Breast epithelium (tissue), 4 donors: ENCODE results near the gene RUVBL2. TPM values are rescaled to one million over a fixed set of nuclear protein-coding genes. Genes with fewer than 3 reads are reported as not detected.

Source experiments
- DNase-seq, 2 donors: peaks; one replicate each; pipeline ENCODE4 v3.0.0-alpha.2; 2019; ENCODE audit warnings: low spot score in 2 of 2
- H3K27ac ChIP-seq, 2 donors: fragments of 200-600 bp; sonication (generic) in 1 of 2; one replicate each; pipeline ENCODE4 v1.5.1; 2016 to 2019; ENCODE audit warnings: mild to moderate bottlenecking in 1 of 2
- H3K27me3 ChIP-seq, 2 donors: fragments of 200-600 bp; sonication (generic) in 1 of 2; one replicate each; pipeline versions ENCODE4 v1.5.1 to v1.6.0; 2017 to 2019; ENCODE audit warnings: control low read depth in 1 of 2, mild to moderate bottlenecking in 1 of 2
- H3K36me3 ChIP-seq: fragments of 200-600 bp; one replicate; pipeline ENCODE4 v1.5.1; 2019
- H3K4me1 ChIP-seq, 2 donors: fragments of 200-600 bp; sonication (generic); one replicate each; pipeline ENCODE4 v1.5.1; 2016 to 2019; ENCODE audit warnings: control low read depth in 1 of 2
- H3K4me3 ChIP-seq, 3 donors: fragments of 200-600 bp; sonication (generic); 1 replicate in 2 of 3; 2 replicates in 1 of 3; pipeline ENCODE4 v1.5.1; 2016 to 2019; ENCODE audit warnings: mild to moderate bottlenecking in 3 of 3, moderate library complexity in 2 of 3
- H3K9me3 ChIP-seq, 2 donors: fragments of 200-600 bp; sonication (generic) in 1 of 2; one replicate each; pipeline ENCODE4 v1.5.1; 2016 to 2019; ENCODE audit warnings: control low read depth in 1 of 2
- POLR2A ChIP-seq: fragments of 450-650 bp; IDR thresholded peaks from one replicate; pipeline ENCODE4 v1.6.1; 2016; ENCODE audit warnings: antibody characterized with exemption, mild to moderate bottlenecking, moderate library complexity
- POLR2AphosphoS5 ChIP-seq, 3 donors: sonication (generic); formaldehyde crosslinking; IDR thresholded peaks; one replicate each; pipeline ENCODE4 v1.6.1; 2017; ENCODE audit warnings: antibody characterized with exemption in 3 of 3
- intact Hi-C: fragments of 100-400 bp; cut with DNase I; formaldehyde crosslinking; loops from one replicate; pipeline ENCODE4 v1.15.1; 2023; ENCODE audit warnings: low total_unique reads
- total RNA-seq, 3 donors: library from RNA; depleted of rRNA; stranded (reverse); fragments of >200 nt; gene quantifications; one replicate each; pipeline ENCODE4 v1.1.0, GENCODE V29; 2016
- TF ChIP-seq, protein P1 (sequence below), 3 donors: fragments of 450-650 bp; IDR thresholded peaks; one replicate each; pipeline ENCODE4 v1.5.1; 2016 to 2017; ENCODE audit warnings: antibody characterized with exemption in 3 of 3, mild to moderate bottlenecking in 3 of 3, moderate library complexity in 3 of 3

RUVBL2 gene
- total RNA-seq, 3 donors from 2014 or later: 74.1 to 104 (median 84.0) TPM

DNA sequence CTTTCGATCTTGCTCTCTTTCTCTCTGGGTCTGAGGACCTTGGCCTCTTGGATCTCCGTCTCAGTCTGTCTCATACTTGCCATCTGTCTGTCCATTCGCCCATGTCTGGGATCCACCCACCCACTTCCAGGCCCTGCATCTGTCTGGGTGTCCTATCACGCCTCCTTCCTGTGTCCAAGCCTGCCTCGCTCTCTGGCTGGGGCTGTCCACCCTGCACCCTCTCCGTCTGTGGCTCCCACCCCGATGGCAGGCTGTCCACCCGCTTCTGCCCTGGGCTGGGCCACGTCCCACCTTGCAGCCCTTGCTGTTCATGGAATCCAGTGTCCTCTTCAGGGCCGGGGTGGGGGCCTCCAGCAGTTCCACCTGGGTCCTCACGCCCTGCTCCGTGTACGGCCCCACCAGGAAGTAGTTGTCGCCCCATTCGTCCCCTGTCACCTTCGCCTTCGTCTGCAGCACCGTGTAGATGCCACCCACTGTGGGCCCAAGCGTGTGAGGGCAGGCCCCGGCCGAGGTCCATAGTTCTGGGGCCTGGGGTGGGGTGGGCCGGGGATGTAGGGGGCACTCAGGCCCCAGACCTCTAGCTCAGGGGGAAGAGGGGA lies 2.6 kb upstream of the RUVBL2 start:
- Histone ChIP-seq H3K9me3 (no peaks in the 10 kb centered on the region), H3K4me3 (peak overlapping the region in 2 of 3 donors; percentile 85 to 88), H3K36me3 (no peaks in the 10 kb centered on the region), H3K27ac (peak overlapping the region; percentile 89 to 93), H3K27me3 (no peaks in the 10 kb centered on the region), H3K4me1 (peaks cover 10 to 19% of the 10 kb centered on the region in 2 donors)
- TF ChIP-seq POLR2AphosphoS5 (IDR thresholded peaks at IDR 0.05) (no peak), POLR2A (no peak)
- TF ChIP-seq, protein P1, sequence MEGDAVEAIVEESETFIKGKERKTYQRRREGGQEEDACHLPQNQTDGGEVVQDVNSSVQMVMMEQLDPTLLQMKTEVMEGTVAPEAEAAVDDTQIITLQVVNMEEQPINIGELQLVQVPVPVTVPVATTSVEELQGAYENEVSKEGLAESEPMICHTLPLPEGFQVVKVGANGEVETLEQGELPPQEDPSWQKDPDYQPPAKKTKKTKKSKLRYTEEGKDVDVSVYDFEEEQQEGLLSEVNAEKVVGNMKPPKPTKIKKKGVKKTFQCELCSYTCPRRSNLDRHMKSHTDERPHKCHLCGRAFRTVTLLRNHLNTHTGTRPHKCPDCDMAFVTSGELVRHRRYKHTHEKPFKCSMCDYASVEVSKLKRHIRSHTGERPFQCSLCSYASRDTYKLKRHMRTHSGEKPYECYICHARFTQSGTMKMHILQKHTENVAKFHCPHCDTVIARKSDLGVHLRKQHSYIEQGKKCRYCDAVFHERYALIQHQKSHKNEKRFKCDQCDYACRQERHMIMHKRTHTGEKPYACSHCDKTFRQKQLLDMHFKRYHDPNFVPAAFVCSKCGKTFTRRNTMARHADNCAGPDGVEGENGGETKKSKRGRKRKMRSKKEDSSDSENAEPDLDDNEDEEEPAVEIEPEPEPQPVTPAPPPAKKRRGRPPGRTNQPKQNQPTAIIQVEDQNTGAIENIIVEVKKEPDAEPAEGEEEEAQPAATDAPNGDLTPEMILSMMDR (IDR thresholded peaks at IDR 0.05): no peak
- intact Hi-C loops: no loop called here
- DNase-seq: no peak

GRCh38 chr19:48991873-48992580 lies 1.7 kb upstream of the RUVBL2 start:
- Histone ChIP-seq H3K4me3 (peak overlapping the region; percentile 80 to 88 (median 85)), H3K9me3 (no peaks in the 10 kb centered on the region), H3K27ac (peak overlapping the region; percentile 89 to 93), H3K4me1 (peaks cover 10 to 19% of the 10 kb centered on the region in 2 donors), H3K36me3 (no peaks in the 10 kb centered on the region), H3K27me3 (no peaks in the 10 kb centered on the region)
- peak in 1 of 2 donors; percentile 40 for DNase-seq
- TF ChIP-seq, protein P1 (IDR thresholded peaks at IDR 0.05): no peak
- TF ChIP-seq POLR2A: no peak
- no peak for TF ChIP-seq POLR2AphosphoS5 (IDR thresholded peaks at IDR 0.05)
- intact Hi-C loops: no loop called here

DNA sequence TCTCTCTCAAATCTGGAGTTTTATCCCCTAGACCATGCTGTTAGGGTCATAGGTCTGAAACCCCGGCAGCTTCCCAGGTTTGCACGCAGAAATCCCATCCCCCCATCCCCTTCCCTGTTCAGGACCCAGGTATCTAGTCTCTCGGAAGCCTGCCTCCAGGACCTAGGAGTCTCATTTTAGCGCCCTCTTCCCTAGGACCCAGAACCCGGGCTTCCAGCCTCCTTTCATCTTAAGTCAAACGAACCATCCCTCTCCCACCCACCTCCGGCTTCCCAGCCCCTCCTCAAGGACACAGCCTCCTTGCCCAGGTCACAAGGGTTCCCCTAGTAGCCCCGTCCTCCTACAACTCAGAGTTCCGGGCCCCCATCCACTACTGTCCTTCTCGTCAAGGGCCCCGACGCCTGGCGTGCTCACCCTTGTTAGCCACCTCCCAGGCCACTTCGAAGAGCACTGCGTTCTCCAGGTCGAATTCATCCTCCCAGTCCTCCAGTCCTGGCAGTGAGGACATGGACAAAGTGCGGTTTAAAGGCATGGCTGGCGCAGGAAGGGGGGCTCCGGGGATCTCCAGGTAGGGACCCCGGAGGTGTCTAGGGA lies 1.0 kb upstream of the RUVBL2 start:
- Histone ChIP-seq H3K27me3 (no peaks in the 10 kb centered on the region), H3K4me1 (peaks cover 10 to 19% of the 10 kb centered on the region in 2 donors), H3K36me3 (no peaks in the 10 kb centered on the region), H3K9me3 (no peaks in the 10 kb centered on the region), H3K4me3 (peak overlapping the region; percentile 80 to 88 (median 85)), H3K27ac (peak overlapping the region; percentile 89 to 93)
- TF ChIP-seq, protein P1 (IDR thresholded peaks at IDR 0.05): no peak
- TF ChIP-seq POLR2AphosphoS5 (IDR thresholded peaks at IDR 0.05): no peak
- TF ChIP-seq POLR2A: no peak
- intact Hi-C loops: no loop called here
- DNase-seq: no peak

GRCh38 chr19:48994035-48994386 lies 324 bp downstream of the RUVBL2 start:
- peaks cover 10 to 19% of the 10 kb centered on the region in 2 donors for H3K4me1 ChIP-seq
- intact Hi-C loops: no loop called here
- DNase-seq: no peak
- H3K27ac ChIP-seq: peak overlapping the region; percentile 89 to 93
- no peaks in the 10 kb centered on the region for H3K36me3 ChIP-seq
- peak overlapping the region; percentile 80 to 88 (median 85) for H3K4me3 ChIP-seq
- H3K27me3 ChIP-seq: no peaks in the 10 kb centered on the region
- H3K9me3 ChIP-seq: no peaks in the 10 kb centered on the region
- TF ChIP-seq POLR2AphosphoS5 (IDR thresholded peaks at IDR 0.05): no peak
- TF ChIP-seq, protein P1 (IDR thresholded peaks at IDR 0.05): no peak
- no peak for TF ChIP-seq POLR2A

DNA sequence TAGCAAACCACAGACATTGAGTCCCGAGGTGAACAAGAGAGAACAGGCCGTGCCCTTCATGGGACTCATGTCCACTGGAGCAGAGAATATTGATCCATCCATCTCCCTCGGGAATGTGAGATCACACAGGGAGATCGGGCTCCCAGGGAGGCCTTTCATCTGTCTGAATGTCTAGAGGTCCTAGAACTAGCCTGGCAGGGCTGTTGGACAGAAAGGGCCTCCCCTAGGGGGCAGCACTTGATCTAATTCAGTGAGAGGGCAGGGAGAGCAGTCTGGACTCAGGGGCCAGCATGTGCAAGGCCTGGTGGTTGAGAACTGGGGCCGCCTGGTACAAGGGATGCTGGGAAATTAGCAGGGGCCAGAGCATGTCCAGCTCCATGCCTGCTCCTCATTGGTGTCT lies 4.3 kb downstream of the RUVBL2 start:
- no peaks in the 10 kb centered on the region for H3K36me3 ChIP-seq
- TF ChIP-seq, protein P1 (IDR thresholded peaks at IDR 0.05): no peak
- TF ChIP-seq POLR2A (no peak), POLR2AphosphoS5 (IDR thresholded peaks at IDR 0.05) (no peak)
- peaks cover 0 to 2% of the 10 kb centered on the region in 2 donors for H3K4me1 ChIP-seq
- DNase-seq: no peak
- H3K9me3 ChIP-seq: no peaks in the 10 kb centered on the region
- no peak overlapping the region for H3K4me3 ChIP-seq
- no peaks in the 10 kb centered on the region for H3K27me3 ChIP-seq
- no peak overlapping the region for H3K27ac ChIP-seq
- intact Hi-C loops: no loop called here
